Endothelial cell (in vitro differentiated cells): ENCODE results near the gene SERPINE1. TPM values are rescaled to one million over a fixed set of nuclear protein-coding genes. Genes with fewer than 3 reads are reported as not detected.
A peak's percentile ranks its signal among the peaks of the same experiment; 100 is the strongest.
"Not testable (repeated sequence)": the region's sequence is repeated elsewhere in the genome, so short reads cannot be mapped to it uniquely, and the experiment has no call there.

Source experiments
- DNase-seq: peaks from one replicate; pipeline ENCODE4 v3.0.0; 2021; ENCODE audit warnings: low spot score
- H3K27ac Mint-ChIP-seq: one replicate; pipeline ENCODE4 v1.8.0; 2021; ENCODE audit warnings: mixed read lengths, inconsistent platforms; ENCODE audit not compliant: unreplicated experiment
- H3K27me3 Mint-ChIP-seq: one replicate; pipeline ENCODE4 v1.8.0; 2021; ENCODE audit warnings: mild to moderate bottlenecking, moderate library complexity, mixed read lengths, inconsistent platforms; ENCODE audit not compliant: unreplicated experiment
- H3K36me3 Mint-ChIP-seq: one replicate; pipeline ENCODE4 v1.8.0; 2021; ENCODE audit warnings: mild to moderate bottlenecking, low read depth, mixed read lengths, inconsistent platforms; ENCODE audit not compliant: unreplicated experiment
- H3K4me1 Mint-ChIP-seq: one replicate; pipeline ENCODE4 v1.8.0; 2021; ENCODE audit warnings: mild to moderate bottlenecking, mixed read lengths, inconsistent platforms; ENCODE audit not compliant: unreplicated experiment
- H3K4me3 Mint-ChIP-seq: one replicate; pipeline ENCODE4 v1.8.0; 2021; ENCODE audit warnings: mild to moderate bottlenecking, mixed read lengths, inconsistent platforms; ENCODE audit not compliant: unreplicated experiment
- H3K9me3 Mint-ChIP-seq: one replicate; pipeline ENCODE4 v1.8.0; 2021; ENCODE audit warnings: mixed read lengths, inconsistent platforms; ENCODE audit not compliant: unreplicated experiment
- total RNA-seq: library from RNA; stranded (reverse); fragmentation: NEBNext Ultra II Directional; extraction: Animal tissue kit (Norgen Biotek cat#: 25700); gene quantifications from one replicate; pipeline ENCODE4 v1.2.1, GENCODE V29; 2021; ENCODE audit not compliant: unreplicated experiment
- TF ChIP-seq, protein P1 (sequence below): fragments of 200-600 bp; sonication (generic); IDR thresholded peaks from one replicate; pipeline ENCODE4 v1.5.0; 2021; ENCODE audit warnings: antibody characterized with exemption; ENCODE audit not compliant: unreplicated experiment

Gene SERPINE1
- total RNA-seq, 1 donor from 2014 or later = 0.80 TPM

DNA sequence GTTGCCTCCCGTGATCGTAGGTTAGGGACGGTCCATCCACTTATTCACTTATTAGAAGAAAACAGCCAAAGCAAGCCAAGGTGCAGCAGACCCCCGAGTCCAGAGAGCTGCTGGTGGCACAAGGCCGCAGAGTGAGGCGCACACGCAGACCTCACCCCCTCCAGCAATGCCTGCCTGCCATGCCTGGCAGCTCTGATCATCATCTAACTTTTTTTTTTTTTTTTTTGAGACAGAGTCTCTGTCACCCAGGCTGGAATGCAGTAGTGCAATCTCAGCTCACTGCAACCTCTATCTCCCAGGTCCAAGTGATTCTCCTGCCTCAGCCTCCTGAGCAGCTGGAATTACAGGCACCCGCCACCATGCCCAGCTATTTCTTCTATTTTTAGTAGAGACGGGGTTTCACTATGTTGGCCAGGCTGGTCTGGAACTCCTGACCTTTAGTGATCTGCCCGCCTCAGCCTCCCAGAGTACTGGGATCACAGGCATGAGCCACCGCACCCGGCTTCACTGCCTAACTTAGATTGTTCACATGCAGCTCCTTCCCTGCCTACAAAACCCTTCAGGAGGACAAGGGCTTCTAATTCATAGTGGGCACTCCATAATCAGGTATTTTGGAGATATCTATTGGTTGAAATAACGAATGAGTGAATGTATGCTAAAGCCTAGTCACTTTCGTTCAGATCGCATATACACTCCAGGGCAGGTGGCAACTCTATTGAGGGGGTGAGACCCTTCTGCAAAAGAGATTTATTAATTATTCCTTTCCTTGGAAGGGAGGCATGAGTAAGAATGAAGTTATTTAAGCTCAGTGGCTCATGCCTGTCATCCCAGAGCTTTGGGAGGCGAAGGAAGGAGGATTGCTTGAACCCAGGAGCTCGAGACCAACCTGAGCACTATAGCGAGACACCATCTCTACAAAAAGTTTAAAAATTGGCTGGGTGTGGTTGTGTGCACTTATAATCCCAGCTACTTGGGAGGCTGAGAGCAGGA is 25.8 kb upstream of the SERPINE1 start:
- Mint-ChIP-seq H3K27me3 (peaks cover 14% of the 10 kb centered on the region), H3K9me3 (no peaks in the 10 kb centered on the region), H3K4me1 (no peaks in the 10 kb centered on the region), H3K36me3 (no peaks in the 10 kb centered on the region), H3K27ac (no peak overlapping the region), H3K4me3 (no peak overlapping the region)
- no peak for DNase-seq
- TF ChIP-seq, protein P1, sequence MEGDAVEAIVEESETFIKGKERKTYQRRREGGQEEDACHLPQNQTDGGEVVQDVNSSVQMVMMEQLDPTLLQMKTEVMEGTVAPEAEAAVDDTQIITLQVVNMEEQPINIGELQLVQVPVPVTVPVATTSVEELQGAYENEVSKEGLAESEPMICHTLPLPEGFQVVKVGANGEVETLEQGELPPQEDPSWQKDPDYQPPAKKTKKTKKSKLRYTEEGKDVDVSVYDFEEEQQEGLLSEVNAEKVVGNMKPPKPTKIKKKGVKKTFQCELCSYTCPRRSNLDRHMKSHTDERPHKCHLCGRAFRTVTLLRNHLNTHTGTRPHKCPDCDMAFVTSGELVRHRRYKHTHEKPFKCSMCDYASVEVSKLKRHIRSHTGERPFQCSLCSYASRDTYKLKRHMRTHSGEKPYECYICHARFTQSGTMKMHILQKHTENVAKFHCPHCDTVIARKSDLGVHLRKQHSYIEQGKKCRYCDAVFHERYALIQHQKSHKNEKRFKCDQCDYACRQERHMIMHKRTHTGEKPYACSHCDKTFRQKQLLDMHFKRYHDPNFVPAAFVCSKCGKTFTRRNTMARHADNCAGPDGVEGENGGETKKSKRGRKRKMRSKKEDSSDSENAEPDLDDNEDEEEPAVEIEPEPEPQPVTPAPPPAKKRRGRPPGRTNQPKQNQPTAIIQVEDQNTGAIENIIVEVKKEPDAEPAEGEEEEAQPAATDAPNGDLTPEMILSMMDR = no peak

DNA sequence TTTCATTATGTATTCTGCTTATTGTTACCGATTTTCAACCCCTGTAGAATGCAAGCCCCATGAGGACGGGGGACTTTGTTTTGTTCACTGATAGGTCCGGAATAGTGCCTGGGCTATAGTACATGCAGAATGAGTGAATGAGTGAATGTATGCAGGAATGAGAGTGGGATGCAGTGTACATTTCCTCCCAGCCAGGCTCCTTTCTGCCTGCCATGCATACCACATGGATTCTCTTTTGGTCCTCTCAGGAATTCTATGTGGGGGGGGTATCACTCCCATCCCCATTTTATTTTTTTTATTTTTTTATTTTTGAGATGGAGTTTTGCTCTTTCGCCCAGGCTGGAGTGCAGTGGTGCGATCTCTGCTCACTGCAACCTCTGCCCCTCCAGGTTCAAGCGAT is 24.9 kb upstream of the SERPINE1 start:
- Mint-ChIP-seq H3K27ac (no peak overlapping the region), H3K36me3 (no peaks in the 10 kb centered on the region), H3K27me3 (peaks cover 10% of the 10 kb centered on the region), H3K9me3 (no peaks in the 10 kb centered on the region), H3K4me1 (no peaks in the 10 kb centered on the region), H3K4me3 (no peak overlapping the region)
- TF ChIP-seq, protein P1 = no peak
- DNase-seq = no peak

DNA sequence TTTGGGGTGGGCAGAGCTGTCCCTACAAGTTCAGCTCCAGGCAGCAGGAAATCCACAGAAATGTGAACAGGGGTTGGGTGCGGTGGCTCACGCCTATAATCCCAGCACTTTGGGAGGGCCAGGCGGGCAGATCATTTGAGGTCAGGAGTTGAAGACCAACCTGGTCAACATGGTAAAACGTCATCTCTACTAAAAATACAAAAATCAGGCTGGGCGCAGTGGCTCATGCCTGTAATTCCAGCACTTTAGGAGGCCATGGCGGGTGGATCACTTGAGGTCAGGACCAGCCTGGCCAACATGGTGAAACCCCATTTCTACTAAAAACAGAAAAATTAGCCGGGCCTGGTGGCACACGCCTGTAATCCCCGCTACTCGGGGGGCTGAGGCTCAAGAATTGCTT is 23.2 kb upstream of the SERPINE1 start:
- DNase-seq, H3K4me3 Mint-ChIP-seq, H3K27me3 Mint-ChIP-seq, H3K36me3 Mint-ChIP-seq, H3K4me1 Mint-ChIP-seq, H3K9me3 Mint-ChIP-seq: not testable (repeated sequence)
- peak overlapping the region; percentile 26 for H3K27ac Mint-ChIP-seq

DNA sequence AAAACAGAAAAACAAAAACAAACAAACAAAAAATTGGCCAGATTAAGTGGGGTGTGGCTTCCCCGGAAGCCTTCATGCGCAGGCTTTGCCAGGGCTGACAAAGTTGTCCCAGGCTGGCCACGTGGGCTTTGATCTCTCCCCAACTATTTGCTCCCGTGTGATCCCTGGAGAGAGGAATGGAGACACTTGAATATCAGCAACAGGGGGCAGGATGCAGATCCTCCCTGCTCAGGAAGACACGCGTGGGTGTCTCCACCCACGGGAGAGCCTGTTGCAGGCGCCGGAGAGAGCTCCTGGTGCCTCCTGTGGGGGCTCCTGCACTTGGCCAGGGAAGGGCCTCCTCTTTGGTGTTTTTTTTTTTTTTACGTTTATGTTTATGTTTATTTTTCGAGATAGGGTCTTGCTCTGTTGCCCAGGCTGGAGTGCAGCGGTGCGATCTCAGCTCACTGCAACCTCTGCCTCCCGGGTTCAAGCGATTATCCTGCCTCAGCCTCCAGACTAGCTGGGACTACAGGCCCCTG is 22.7 kb upstream of the SERPINE1 start:
- no peak overlapping the region for H3K27ac Mint-ChIP-seq
- no peaks in the 10 kb centered on the region for H3K9me3 Mint-ChIP-seq
- H3K4me3 Mint-ChIP-seq = no peak overlapping the region
- no peak for DNase-seq
- peaks cover 8% of the 10 kb centered on the region for H3K27me3 Mint-ChIP-seq
- H3K4me1 Mint-ChIP-seq = no peaks in the 10 kb centered on the region
- H3K36me3 Mint-ChIP-seq = no peaks in the 10 kb centered on the region
- TF ChIP-seq, protein P1 = no peak

DNA sequence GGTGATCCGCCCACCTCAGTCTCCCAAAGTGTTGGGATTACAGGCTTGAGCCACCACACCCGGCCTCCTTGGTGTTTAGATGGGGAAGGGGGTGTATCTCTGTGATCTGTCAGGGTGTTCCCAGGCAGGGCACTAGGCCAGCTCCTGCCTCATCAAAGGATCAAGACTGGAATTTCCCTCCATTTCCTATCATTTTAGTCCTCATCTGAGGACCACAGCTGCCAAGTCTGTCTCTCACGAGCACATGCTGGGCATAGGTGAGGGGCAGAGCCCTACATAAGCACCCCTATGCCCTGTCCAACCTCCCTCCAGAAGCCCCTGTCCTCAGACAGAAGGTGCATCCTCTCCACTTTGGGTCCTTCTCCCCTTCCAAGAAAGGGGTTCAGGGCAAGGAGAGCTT is 22.1 kb upstream of the SERPINE1 start:
- H3K36me3 Mint-ChIP-seq = no peaks in the 10 kb centered on the region
- H3K4me3 Mint-ChIP-seq = no peak overlapping the region
- no peak overlapping the region for H3K27ac Mint-ChIP-seq
- no peaks in the 10 kb centered on the region for H3K4me1 Mint-ChIP-seq
- peaks cover 8% of the 10 kb centered on the region for H3K27me3 Mint-ChIP-seq
- DNase-seq = no peak
- TF ChIP-seq, protein P1 = no peak
- no peaks in the 10 kb centered on the region for H3K9me3 Mint-ChIP-seq

DNA sequence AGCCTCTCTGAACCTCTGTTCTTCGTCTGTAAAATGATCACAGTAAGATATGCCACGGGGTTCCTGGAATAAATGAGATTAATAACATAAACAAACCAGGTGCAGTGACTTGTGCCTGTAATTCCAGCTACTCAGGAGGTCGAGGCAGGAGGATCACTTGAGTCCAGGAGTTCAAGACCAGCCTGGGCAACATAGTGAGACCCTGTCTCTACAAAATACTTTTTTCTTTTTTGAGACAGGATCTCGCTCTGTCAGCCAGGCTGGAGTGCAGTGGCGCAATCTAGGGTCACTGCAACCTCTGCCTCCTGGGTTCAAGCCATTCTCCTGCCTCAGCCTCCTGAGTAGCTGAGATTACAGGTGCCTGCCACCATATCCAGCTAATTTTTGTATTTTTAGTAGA is 21.7 kb upstream of the SERPINE1 start:
- DNase-seq, H3K27me3 Mint-ChIP-seq, H3K4me1 Mint-ChIP-seq, H3K9me3 Mint-ChIP-seq, H3K4me3 Mint-ChIP-seq, H3K36me3 Mint-ChIP-seq, H3K27ac Mint-ChIP-seq: not testable (repeated sequence)
